GM21576 (cell line): ENCODE results near the gene STAG1.
A peak's percentile ranks its signal among the peaks of the same experiment; 100 is the strongest.
"Not testable (repeated sequence)": the region's sequence is repeated elsewhere in the genome, so short reads cannot be mapped to it uniquely, and the experiment has no call there.

Source experiments
- ATAC-seq: cut with Tn5 transposase; IDR thresholded peaks from one replicate; pipeline ENCODE4 v1.9.1; 2021; ENCODE audit warnings: mild to moderate bottlenecking, moderate library complexity; ENCODE audit not compliant: unreplicated experiment

The STAG1 gene

DNA sequence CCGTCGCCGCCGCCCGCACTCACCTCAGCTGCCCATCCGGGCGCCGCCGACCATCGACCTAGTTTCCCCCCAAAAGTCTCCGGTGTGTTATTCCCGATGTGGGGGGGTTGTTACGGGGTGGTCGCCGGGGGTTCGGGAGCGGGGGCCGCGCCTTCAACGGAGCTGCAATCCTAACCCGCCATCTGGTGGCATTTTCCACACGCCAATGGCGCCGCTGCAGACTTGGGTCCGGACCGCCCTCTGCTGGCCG lies at the start of gene STAG1:
STAG1 (minus strand) TSS at position 207 of the 250 bp plus-strand sequence. CDS start 121,480 bp downstream, outside the sequence.
- ATAC-seq = no peak

DNA sequence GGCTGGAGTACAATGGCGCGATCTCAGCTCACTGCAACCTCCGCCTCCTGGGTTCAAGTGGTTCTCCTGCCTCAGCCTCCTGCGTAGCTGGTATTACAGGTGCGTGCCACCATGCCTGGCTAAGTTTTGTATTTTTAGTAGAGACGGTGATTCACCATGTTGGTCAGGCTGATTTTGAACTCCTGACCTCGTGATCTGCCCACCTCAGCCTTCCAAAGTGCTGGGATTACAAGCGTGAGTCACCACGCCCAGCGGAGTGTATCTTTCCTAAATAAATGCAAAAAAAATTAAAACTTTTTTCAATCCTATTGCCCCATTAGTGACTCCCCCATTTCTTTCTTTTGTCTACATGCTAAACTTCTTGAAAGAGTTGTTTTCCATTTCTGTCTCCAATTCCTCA lies 49.0 kb upstream of the STAG1 start:
- ATAC-seq = not testable (repeated sequence)

GRCh38 chr3:136792556-136793330 lies 40.6 kb upstream of the STAG1 start:
- no peak for ATAC-seq

GRCh38 chr3:136790786-136791185 lies 38.6 kb upstream of the STAG1 start:
- ATAC-seq = no peak

GRCh38 chr3:136789976-136790375 lies 37.8 kb upstream of the STAG1 start:
- ATAC-seq = no peak

DNA sequence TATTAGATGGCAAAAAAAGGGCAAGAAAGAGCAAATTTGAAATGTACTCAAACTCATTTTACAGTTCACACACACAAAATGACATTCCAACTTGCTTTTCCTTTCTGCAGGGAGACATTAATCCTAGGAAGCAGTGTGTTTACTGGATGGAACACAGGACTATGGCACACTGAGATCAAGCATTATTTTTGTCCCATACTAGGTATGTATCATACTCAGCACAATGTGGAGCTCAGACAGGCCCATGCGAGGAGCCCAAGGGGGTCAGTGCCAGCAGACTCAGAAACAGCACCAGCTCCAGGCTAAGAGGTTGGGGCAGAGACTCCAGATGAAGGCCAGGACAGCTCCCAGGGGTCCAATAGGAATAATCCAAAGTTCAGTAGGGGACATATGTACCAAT lies 36.0 kb upstream of the STAG1 start:
- ATAC-seq = no peak

DNA sequence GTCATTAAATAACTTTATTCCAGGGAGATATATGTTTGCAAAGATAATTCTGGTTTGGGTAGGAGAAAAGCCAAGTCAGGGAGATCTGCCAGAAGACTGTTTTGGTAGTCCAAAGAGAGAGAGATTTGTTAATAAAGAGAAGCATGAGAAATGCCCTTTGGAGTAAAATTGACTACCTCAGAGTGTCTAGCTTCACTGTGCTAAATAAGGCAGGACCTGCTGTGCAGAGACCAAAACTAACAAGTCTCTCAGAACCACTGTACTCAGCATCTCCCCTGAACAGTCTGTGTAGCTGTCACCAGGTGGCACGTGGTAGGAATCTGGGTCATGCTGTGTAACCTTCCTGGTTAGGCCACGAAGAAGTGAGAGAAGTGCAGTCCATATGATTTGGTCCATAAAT lies 35.2 kb upstream of the STAG1 start:
- peak; percentile 91 for ATAC-seq

- ATAC-seq = no peak
These were observed 31.6 kb upstream of the STAG1 start for GRCh38 chr3:136783708-136784191.

GRCh38 chr3:136780741-136781140 lies 28.6 kb upstream of the STAG1 start:
- ATAC-seq = no peak

- no peak for ATAC-seq
These were observed 26.7 kb upstream of the STAG1 start for GRCh38 chr3:136778865-136779264.

- no peak for ATAC-seq
These were observed 20.5 kb upstream of the STAG1 start for GRCh38 chr3:136772709-136773108.

DNA sequence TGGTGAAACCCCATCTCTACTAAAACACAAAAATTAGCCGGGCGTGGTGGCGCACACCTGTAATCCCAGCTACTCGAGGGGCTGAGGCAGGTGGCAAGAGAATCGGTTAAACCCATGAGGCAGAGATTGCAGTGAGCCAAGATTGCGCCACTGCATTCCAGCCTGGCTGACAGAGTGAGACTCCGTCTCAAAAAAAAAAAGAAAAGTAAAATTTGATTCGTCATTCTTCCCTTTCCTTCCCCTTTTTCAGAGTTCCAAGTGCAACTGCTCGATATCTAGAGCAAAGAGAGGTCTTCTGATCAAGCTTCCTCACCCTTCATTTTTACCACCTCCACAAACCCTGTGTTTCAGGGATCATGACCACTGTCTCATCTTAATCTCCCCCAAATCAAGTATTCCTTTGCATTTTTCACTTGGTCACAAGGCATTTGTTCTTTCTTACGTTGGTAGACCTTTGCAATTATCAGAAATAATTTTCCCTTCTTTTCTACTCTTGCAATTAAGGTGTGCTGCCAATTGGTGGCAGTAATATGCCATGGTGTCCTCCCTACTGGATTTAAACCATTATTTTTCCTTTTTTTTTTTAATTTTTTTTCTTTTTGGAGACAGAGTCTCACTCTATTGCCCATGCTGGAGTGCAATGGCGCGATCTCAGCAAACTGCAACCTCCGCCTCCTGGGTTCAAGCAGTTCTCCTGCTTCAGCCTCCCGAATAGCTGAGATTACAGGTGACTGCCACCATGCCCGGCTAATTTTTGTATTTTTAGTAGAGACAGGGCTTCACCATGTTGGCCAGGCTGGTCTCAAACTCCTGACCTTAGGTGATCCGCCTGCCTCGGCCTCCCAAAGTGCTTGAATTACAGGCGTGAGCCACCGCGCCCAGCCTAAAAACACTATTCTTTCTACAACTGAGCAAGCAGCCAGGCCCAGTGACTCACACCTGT lies 6.3 kb upstream of the STAG1 start:
- not testable (repeated sequence) for ATAC-seq

DNA sequence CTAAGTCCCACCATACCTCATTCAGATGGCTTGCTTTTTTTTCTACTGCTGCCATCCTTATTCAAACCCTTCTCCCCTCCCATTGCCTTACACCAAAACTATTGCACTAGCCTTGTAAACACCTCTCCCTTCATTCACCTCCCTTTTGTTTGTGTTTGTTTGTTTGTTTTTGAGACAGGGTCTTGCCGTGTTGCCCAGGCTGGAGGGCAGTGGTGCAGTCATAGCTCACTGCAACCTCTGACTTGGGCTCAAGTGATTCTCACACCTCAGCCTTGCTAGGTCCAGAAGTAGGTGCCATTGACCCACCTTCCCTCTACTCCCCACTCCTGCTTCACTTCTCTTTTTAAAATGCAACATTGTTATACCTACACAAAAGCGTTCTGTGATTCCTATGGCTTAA lies 3.0 kb upstream of the STAG1 start:
- no peak for ATAC-seq

DNA sequence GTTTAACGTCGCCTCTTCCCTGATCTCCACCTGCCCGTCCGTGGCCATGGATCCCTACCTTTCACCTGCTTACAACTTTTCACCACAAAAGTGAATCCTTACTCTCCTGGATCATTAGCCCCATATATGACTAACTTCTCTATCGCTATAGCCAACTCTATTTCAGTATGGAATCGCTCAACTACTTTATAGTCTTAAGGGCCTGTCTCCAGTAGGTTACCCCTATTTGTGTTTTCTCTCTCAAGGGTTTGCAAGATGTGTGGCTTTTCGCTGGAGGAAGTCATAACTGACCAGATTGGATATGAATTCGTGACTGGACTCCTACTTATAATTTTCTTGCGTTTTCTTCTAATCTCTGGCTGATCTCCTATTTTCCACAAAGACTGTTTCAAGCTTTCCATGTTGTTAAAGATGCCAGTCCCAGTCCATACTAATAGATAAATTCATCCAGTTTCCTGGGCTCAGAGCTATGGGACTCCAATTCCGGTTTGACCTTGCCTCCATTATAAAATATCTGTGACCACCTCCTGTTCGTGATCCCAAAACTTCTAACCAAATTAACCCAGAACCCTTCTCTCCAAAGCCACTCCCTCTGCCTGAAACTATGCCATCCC lies 1.3 kb upstream of the STAG1 start:
- no peak for ATAC-seq

GRCh38 chr3:136752422-136753325 lies 496 bp upstream of the STAG1 start:
- ATAC-seq = peak; percentile 81

- ATAC-seq = peak; percentile 9
These were observed 634 bp downstream of the STAG1 start for GRCh38 chr3:136751316-136752171.

DNA sequence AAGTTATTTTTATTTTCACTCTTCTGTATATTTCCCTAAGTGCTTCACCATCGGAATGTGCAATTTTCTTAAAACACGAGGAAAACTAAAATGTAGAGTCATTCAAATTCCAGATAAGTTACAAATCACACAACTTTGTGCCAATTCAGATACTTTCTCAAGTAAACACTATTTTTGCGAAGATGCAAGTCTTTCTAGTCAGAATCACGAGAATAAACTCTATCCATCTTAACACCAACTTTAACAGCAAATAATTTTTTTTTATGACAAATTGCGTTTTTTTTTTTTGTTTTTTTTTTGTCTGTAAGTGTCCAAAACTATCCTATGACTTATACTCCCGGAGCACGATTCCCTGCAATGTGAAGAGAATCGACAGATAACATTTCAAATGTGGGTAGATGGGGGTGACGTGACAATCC lies 1.3 kb downstream of the STAG1 start:
- ATAC-seq = no peak

GRCh38 chr3:136750209-136750896 lies 1.8 kb downstream of the STAG1 start:
- no peak for ATAC-seq

DNA sequence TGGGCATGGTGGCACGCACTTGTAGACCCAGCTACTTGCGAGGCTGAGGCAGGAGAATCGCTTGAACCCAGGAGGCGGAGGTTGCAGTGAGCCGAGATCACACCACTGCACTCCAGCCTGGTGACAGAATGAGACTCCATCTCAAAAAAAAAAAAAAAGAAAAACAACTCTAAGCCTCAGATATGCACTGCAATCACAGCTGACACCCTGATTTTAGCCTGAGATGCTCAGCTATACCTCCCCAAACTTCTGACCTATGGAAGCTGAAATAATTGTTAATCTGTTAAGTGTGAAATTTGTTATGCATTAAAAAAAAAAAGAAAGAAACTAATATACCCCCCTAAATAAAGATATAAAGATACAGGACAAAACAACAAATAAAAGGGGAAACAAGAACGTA lies 2.6 kb downstream of the STAG1 start:
- ATAC-seq = not testable (repeated sequence)
